Keratinocyte (primary cell): Measurements from ENCODE around the gene ZNF385A.

Source experiments
- EZH2 ChIP-seq: IDR thresholded peaks from one replicate; pipeline ENCODE4 v1.6.1; 2012; ENCODE audit warnings: inconsistent platforms, mild to moderate bottlenecking, low read length, moderate library complexity
- TF ChIP-seq, protein P1 (sequence below), 3 experiments: IDR thresholded peaks in 1 of 3; conservative IDR thresholded peaks in 1 of 3; optimal IDR thresholded peaks in 1 of 3; 2 replicates in 2 of 3; 3 replicates in 1 of 3; pipeline versions ENCODE3 to v1.5.1; 2011; ENCODE audit warnings: low read length in 3 of 3, mild to moderate bottlenecking in 3 of 3, moderate library complexity in 2 of 3, control low read depth in 1 of 3, inconsistent platforms in 1 of 3; ENCODE audit not compliant: insufficient read depth in 2 of 3; ENCODE audit errors: extremely low read depth in 1 of 3

GRCh38 chr12:54373649-54374561 is 10.6 kb downstream of the ZNF385A start:
- TF ChIP-seq, protein P1, sequence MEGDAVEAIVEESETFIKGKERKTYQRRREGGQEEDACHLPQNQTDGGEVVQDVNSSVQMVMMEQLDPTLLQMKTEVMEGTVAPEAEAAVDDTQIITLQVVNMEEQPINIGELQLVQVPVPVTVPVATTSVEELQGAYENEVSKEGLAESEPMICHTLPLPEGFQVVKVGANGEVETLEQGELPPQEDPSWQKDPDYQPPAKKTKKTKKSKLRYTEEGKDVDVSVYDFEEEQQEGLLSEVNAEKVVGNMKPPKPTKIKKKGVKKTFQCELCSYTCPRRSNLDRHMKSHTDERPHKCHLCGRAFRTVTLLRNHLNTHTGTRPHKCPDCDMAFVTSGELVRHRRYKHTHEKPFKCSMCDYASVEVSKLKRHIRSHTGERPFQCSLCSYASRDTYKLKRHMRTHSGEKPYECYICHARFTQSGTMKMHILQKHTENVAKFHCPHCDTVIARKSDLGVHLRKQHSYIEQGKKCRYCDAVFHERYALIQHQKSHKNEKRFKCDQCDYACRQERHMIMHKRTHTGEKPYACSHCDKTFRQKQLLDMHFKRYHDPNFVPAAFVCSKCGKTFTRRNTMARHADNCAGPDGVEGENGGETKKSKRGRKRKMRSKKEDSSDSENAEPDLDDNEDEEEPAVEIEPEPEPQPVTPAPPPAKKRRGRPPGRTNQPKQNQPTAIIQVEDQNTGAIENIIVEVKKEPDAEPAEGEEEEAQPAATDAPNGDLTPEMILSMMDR (optimal IDR thresholded peaks at IDR 0.05 in 1 of 3, IDR thresholded peaks at IDR 0.05 in 1 of 3, conservative IDR thresholded peaks at IDR 0.05 in 1 of 3; ENCODE audit: extremely low read depth in 1 of 3, insufficient read depth in 2 of 3, low read length in 3 of 3): no peak
- TF ChIP-seq EZH2: no peak
